Ovary (tissue), 3 donors: ENCODE results near the gene GCK.

Source experiments
- POLR2A ChIP-seq: fragments of 450-650 bp; IDR thresholded peaks from one replicate; pipeline ENCODE4 v1.6.1; 2017; ENCODE audit warnings: antibody characterized with exemption, mild to moderate bottlenecking, moderate library complexity
- TF ChIP-seq, protein P1 (sequence below), 3 donors: fragments of 450-650 bp in 2 of 3; fragments of 200-600 bp in 1 of 3; IDR thresholded peaks; one replicate each; pipeline versions ENCODE4 v1.5.1 to v1.8.0; 2016 to 2022; ENCODE audit warnings: antibody characterized with exemption in 3 of 3, mild to moderate bottlenecking in 1 of 3
- donor health status: DM: no; HTN: no; CAD: no.

DNA sequence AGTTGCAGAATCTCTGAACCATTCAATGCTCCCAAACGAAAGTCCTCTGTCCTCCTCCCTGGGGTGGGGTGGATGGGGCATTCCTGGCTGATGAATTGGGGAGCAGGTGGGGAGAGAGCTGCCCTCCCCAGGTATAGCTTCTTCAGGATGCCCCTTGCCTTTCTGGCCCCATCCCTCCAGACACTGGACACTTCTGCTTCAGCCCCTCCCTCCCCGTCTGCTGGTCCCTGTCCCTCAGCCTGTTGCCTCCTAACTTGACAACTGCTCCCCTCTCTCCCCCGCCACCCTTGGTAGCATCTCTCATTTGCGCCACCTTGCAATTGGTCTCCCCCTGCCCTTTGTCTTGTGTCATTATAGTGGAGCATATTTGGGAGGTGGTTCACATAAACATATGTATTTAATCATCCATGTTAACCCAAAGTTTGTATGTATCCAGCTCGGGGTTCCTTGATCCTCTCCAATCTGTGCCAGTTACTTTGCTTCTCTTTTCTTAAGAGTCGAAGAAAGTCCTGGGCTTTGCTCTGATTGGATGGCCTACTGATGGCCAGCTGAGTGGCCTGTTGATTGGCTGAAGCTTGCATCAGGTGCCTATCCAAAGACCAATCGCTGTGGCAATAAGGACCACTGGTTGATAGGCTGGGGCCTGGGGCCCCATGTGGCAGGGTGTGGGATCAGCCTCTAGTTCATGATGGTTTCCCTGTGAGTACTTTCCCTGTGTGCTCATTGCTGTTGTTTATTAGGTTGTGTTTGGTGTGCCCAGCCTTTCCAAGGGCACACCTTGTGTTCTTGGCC is 4.0 kb upstream of the GCK start:
- TF ChIP-seq POLR2A: no peak
- TF ChIP-seq, protein P1, sequence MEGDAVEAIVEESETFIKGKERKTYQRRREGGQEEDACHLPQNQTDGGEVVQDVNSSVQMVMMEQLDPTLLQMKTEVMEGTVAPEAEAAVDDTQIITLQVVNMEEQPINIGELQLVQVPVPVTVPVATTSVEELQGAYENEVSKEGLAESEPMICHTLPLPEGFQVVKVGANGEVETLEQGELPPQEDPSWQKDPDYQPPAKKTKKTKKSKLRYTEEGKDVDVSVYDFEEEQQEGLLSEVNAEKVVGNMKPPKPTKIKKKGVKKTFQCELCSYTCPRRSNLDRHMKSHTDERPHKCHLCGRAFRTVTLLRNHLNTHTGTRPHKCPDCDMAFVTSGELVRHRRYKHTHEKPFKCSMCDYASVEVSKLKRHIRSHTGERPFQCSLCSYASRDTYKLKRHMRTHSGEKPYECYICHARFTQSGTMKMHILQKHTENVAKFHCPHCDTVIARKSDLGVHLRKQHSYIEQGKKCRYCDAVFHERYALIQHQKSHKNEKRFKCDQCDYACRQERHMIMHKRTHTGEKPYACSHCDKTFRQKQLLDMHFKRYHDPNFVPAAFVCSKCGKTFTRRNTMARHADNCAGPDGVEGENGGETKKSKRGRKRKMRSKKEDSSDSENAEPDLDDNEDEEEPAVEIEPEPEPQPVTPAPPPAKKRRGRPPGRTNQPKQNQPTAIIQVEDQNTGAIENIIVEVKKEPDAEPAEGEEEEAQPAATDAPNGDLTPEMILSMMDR (IDR thresholded peaks at IDR 0.05): no peak
